ENCODE results near the gene NXPH4. TPM values are rescaled to one million over a fixed set of nuclear protein-coding genes. Genes with fewer than 3 reads are reported as not detected.
A peak's percentile ranks its signal among the peaks of the same experiment; 100 is the strongest.

The NXPH4 gene
- total RNA-seq, 1 donor from 2014 or later = not detected

GRCh38 chr12:57235017-57235727, 18.6 kb downstream of the NXPH4 start:
- DNase-seq (ENCODE audit: low spot score) = peak; percentile 50
- peaks cover 39% of the 10 kb centered on the region for H3K4me1 Mint-ChIP-seq
- TF ChIP-seq EZH2 (IDR thresholded peaks at IDR 0.05) = no peak
- TF ChIP-seq, protein P1, sequence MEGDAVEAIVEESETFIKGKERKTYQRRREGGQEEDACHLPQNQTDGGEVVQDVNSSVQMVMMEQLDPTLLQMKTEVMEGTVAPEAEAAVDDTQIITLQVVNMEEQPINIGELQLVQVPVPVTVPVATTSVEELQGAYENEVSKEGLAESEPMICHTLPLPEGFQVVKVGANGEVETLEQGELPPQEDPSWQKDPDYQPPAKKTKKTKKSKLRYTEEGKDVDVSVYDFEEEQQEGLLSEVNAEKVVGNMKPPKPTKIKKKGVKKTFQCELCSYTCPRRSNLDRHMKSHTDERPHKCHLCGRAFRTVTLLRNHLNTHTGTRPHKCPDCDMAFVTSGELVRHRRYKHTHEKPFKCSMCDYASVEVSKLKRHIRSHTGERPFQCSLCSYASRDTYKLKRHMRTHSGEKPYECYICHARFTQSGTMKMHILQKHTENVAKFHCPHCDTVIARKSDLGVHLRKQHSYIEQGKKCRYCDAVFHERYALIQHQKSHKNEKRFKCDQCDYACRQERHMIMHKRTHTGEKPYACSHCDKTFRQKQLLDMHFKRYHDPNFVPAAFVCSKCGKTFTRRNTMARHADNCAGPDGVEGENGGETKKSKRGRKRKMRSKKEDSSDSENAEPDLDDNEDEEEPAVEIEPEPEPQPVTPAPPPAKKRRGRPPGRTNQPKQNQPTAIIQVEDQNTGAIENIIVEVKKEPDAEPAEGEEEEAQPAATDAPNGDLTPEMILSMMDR (IDR thresholded peaks at IDR 0.05) = no peak
- no peak for TF ChIP-seq EZH2phosphoT487 (IDR thresholded peaks at IDR 0.05)
- Histone ChIP-seq H3K79me2 (ENCODE audit: low read depth) (peaks cover 13% of the 10 kb centered on the region), H3F3A (ENCODE audit: low read depth) (peaks cover 52% of the 10 kb centered on the region), H3K27me3 (peaks cover 56% of the 10 kb centered on the region), H3K4me3 (no peak overlapping the region), H3K36me3 (no peaks in the 10 kb centered on the region), H3K9ac (no peak overlapping the region), H3K4me2 (peak overlapping the region; percentile 0), H4K20me1 (ENCODE audit: low read depth) (peaks cover 46% of the 10 kb centered on the region), H3K27ac (no peak overlapping the region), H3K9me3 (ENCODE audit: low read depth) (no peaks in the 10 kb centered on the region), H2AFZ (replicated peaks) (no peak overlapping the region), H3K4me1 (peaks cover 53% of the 10 kb centered on the region)
- H3K27ac Mint-ChIP-seq = no peak overlapping the region
- peak overlapping the region; percentile 48 for H3K4me3 Mint-ChIP-seq
- H3K9me3 Mint-ChIP-seq = no peaks in the 10 kb centered on the region
- H3K27me3 Mint-ChIP-seq (ENCODE audit: insufficient read depth, low read depth) = peaks cover 39% of the 10 kb centered on the region
- H3K36me3 Mint-ChIP-seq = peaks cover 22% of the 10 kb centered on the region

DNA sequence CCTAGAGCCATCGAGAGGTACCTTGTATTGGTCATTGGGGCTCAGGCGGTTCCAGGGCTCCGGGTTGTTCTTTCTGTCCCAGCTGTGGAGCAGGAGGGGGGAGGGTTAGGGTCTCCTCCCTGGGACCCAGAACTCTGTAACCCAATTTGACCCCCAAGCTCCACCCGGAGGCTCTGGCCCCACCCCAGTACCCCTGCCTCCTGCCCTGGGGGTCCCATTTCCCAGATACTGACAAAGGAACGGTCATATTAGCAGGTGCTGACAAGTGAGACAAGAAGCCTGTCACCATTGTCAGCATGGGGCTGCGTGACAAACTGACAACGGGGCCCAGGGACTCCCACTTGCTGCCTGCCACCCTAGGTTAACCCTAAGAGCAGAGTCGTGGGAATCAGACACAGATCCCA, 19.1 kb downstream of the NXPH4 start:
- Mint-ChIP-seq H3K36me3 (peaks cover 22% of the 10 kb centered on the region), H3K4me1 (peaks cover 39% of the 10 kb centered on the region), H3K27me3 (ENCODE audit: insufficient read depth, low read depth) (peaks cover 43% of the 10 kb centered on the region), H3K4me3 (no peak overlapping the region), H3K27ac (no peak overlapping the region), H3K9me3 (no peaks in the 10 kb centered on the region)
- Histone ChIP-seq H3K9me3 (ENCODE audit: low read depth) (no peaks in the 10 kb centered on the region), H3K9ac (no peak overlapping the region), H3K36me3 (no peaks in the 10 kb centered on the region), H3K27ac (no peak overlapping the region), H3K79me2 (ENCODE audit: low read depth) (peaks cover 8% of the 10 kb centered on the region), H3F3A (ENCODE audit: low read depth) (peaks cover 56% of the 10 kb centered on the region), H4K20me1 (ENCODE audit: low read depth) (peaks cover 45% of the 10 kb centered on the region), H3K27me3 (peaks cover 62% of the 10 kb centered on the region), H3K4me2 (no peak overlapping the region), H3K4me3 (no peak overlapping the region), H3K4me1 (peaks cover 52% of the 10 kb centered on the region), H2AFZ (replicated peaks) (no peak overlapping the region)
- no peak for DNase-seq (ENCODE audit: low spot score)
- TF ChIP-seq EZH2 (IDR thresholded peaks at IDR 0.05) (no peak), EZH2phosphoT487 (IDR thresholded peaks at IDR 0.05) (no peak)
- TF ChIP-seq, protein P1 (IDR thresholded peaks at IDR 0.05) = no peak

GRCh38 chr12:57236201-57236924, 19.8 kb downstream of the NXPH4 start:
- TF ChIP-seq EZH2 (IDR thresholded peaks at IDR 0.05) = no peak
- TF ChIP-seq EZH2phosphoT487 (IDR thresholded peaks at IDR 0.05) = peak; percentile 47
- TF ChIP-seq, protein P1 (IDR thresholded peaks at IDR 0.05) = no peak
- Histone ChIP-seq H4K20me1 (ENCODE audit: low read depth) (peaks cover 45% of the 10 kb centered on the region), H3K27ac (no peak overlapping the region), H3K27me3 (peaks cover 68% of the 10 kb centered on the region), H3K36me3 (no peaks in the 10 kb centered on the region), H3K4me3 (no peak overlapping the region), H3K9ac (no peak overlapping the region), H2AFZ (replicated peaks) (no peak overlapping the region), H3K4me1 (peaks cover 52% of the 10 kb centered on the region), H3F3A (ENCODE audit: low read depth) (peaks cover 63% of the 10 kb centered on the region), H3K4me2 (peak overlapping the region; percentile 5), H3K9me3 (ENCODE audit: low read depth) (no peaks in the 10 kb centered on the region), H3K79me2 (ENCODE audit: low read depth) (peaks cover 1% of the 10 kb centered on the region)
- Mint-ChIP-seq H3K9me3 (no peaks in the 10 kb centered on the region), H3K27ac (no peak overlapping the region), H3K27me3 (ENCODE audit: insufficient read depth, low read depth) (peaks cover 49% of the 10 kb centered on the region), H3K4me1 (peaks cover 41% of the 10 kb centered on the region), H3K4me3 (peak overlapping the region; percentile 77), H3K36me3 (peaks cover 22% of the 10 kb centered on the region)
- DNase-seq (ENCODE audit: low spot score) = peak; percentile 84

Data from neural progenitor cell (in vitro differentiated cells).